IMR-90 (cell line): ENCODE measurements around the gene SPON1. TPM values are rescaled to one million over a fixed set of nuclear protein-coding genes. Genes with fewer than 3 reads are reported as not detected.

Source experiments
- ATAC-seq: fragments of 200-7000 bp; cut with Tn5 transposase; 2 replicates; pipeline ENCODE4 v1.9.1; 2020; ENCODE audit warnings: low read depth, mild to moderate bottlenecking, moderate library complexity
- BruUV-seq: library from RNA; stranded (reverse); fragments of 400-500 nt; replicated peaks from 2 replicates; lab custom pipeline; 2021; lab: Mats Ljungman, UMichigan
- CTCF ChIA-PET: fragments of 300-600 bp; formaldehyde crosslinking; extraction: SDS; loops from one replicate; lab custom pipeline; 2021; ENCODE audit warnings: antibody characterized with exemption; lab: Yijun Ruan, JAX
- POLR2A ChIA-PET: fragments of 300-600 bp; sonication (Branson Sonifier 250); formaldehyde crosslinking; loops from one replicate; lab custom pipeline; 2022; ENCODE audit warnings: antibody characterized with exemption; ENCODE audit not compliant: unreplicated experiment; lab: Charles Lee
- DNase-seq: peaks from one replicate; pipeline ENCODE4 v3.0.0; 2013
- H2AFZ ChIP-seq: replicated peaks from 2 replicates; pipeline ENCODE3; 2013; ENCODE audit warnings: low read length, mild to moderate bottlenecking; ENCODE audit not compliant: poor library complexity
- H2AK5ac ChIP-seq: 2 replicates; pipeline ENCODE4 v1.6.1; 2013; ENCODE audit warnings: low read depth, low read length, inconsistent platforms
- H2AK9ac ChIP-seq: replicated peaks from 2 replicates; pipeline ENCODE3; 2013; ENCODE audit warnings: mild to moderate bottlenecking, low read depth, low read length, moderate library complexity; ENCODE audit not compliant: poor library complexity
- H2BK120ac ChIP-seq: 2 replicates; pipeline ENCODE4 v1.6.1; 2013; ENCODE audit warnings: low read depth, low read length, inconsistent platforms
- H2BK15ac ChIP-seq: 3 replicates; pipeline ENCODE4 v1.6.1; 2013; ENCODE audit warnings: low read depth, low read length, inconsistent platforms
- H2BK20ac ChIP-seq: 2 replicates; pipeline ENCODE4 v1.6.1; 2013; ENCODE audit warnings: low read depth, mild to moderate bottlenecking, inconsistent platforms, low read length, moderate library complexity
- H2BK5ac ChIP-seq: 2 replicates; pipeline ENCODE4 v1.6.1; 2013; ENCODE audit warnings: mild to moderate bottlenecking, low read depth, low read length, inconsistent platforms; ENCODE audit not compliant: poor library complexity, severe bottlenecking
- H3K14ac ChIP-seq: replicated peaks from 2 replicates; pipeline ENCODE4 v1.6.1; 2013; ENCODE audit warnings: low read depth, low read length, inconsistent platforms
- H3K18ac ChIP-seq: 2 replicates; pipeline ENCODE4 v1.6.1; 2013; ENCODE audit warnings: low read depth, low read length, control low read depth
- H3K23ac ChIP-seq: 2 replicates; pipeline ENCODE4 v1.6.1; 2013; ENCODE audit warnings: low read depth, low read length, inconsistent platforms
- H3K27ac ChIP-seq: 2 replicates; pipeline ENCODE4 v1.5.1; 2013; ENCODE audit warnings: mild to moderate bottlenecking, control low read depth, low read length; ENCODE audit not compliant: insufficient read depth
- H3K27me3 ChIP-seq: 2 replicates; pipeline ENCODE4 v1.6.1; 2013; ENCODE audit warnings: low read length; ENCODE audit not compliant: control insufficient read depth, insufficient read depth
- H3K36me3 ChIP-seq: 2 replicates; pipeline ENCODE4 v1.6.1; 2013; ENCODE audit warnings: low read length, mixed read lengths; ENCODE audit not compliant: control insufficient read depth, insufficient read depth
- H3K4ac ChIP-seq: 2 replicates; pipeline ENCODE4 v1.6.1; 2013; ENCODE audit warnings: low read depth, low read length, inconsistent platforms
- H3K4me1 ChIP-seq: 2 replicates; pipeline ENCODE4 v1.6.1; 2013; ENCODE audit warnings: low read length, mixed read lengths; ENCODE audit not compliant: control insufficient read depth, insufficient read depth
- H3K4me2 ChIP-seq: 2 replicates; pipeline ENCODE4 v1.6.1; 2013; ENCODE audit warnings: low read depth, mild to moderate bottlenecking, control low read depth, low read length, moderate library complexity
- H3K4me3 ChIP-seq: 2 replicates; pipeline ENCODE4 v1.5.1; 2013; ENCODE audit warnings: low read depth, mild to moderate bottlenecking, control low read depth, low read length, moderate library complexity; ENCODE audit not compliant: insufficient read depth
- H3K56ac ChIP-seq: 2 replicates; pipeline ENCODE4 v1.6.1; 2013; ENCODE audit warnings: low read length, inconsistent platforms; ENCODE audit not compliant: insufficient read depth; ENCODE audit errors: extremely low read depth
- H3K79me1 ChIP-seq, 2 experiments: 2 replicates each; pipeline ENCODE4 v1.6.1; 2013; ENCODE audit warnings: low read length in 2 of 2, inconsistent platforms in 1 of 2, low read depth in 1 of 2
- H3K9ac ChIP-seq: 2 replicates; pipeline ENCODE4 v1.6.1; 2013; ENCODE audit warnings: low read depth, low read length, control low read depth
- H3K9me1 ChIP-seq: 2 replicates; pipeline ENCODE4 v1.6.1; 2013; ENCODE audit warnings: low read length, inconsistent platforms; ENCODE audit not compliant: insufficient read depth
- H3K9me3 ChIP-seq: 2 replicates; pipeline ENCODE4 v1.6.1; 2013; ENCODE audit warnings: low read length; ENCODE audit not compliant: control insufficient read depth, insufficient read depth
- H4K20me1 ChIP-seq: 2 replicates; pipeline ENCODE4 v1.6.1; 2013; ENCODE audit warnings: low read length, inconsistent platforms; ENCODE audit not compliant: insufficient read depth
- H4K5ac ChIP-seq: 2 replicates; pipeline ENCODE4 v1.6.1; 2013; ENCODE audit warnings: mild to moderate bottlenecking, low read depth, low read length, control low read depth
- H4K8ac ChIP-seq, 2 experiments: 2 replicates each; pipeline ENCODE4 v1.6.1; 2013; ENCODE audit warnings: low read depth in 2 of 2, low read length in 2 of 2, control low read depth in 1 of 2, inconsistent platforms in 1 of 2
- H4K91ac ChIP-seq: 2 replicates; pipeline ENCODE4 v1.6.1; 2013; ENCODE audit warnings: low read depth, low read length, inconsistent platforms; ENCODE audit not compliant: insufficient read depth
- BHLHE40 ChIP-seq: fragments of 150-350 bp; IDR thresholded peaks from 2 replicates; pipeline ENCODE4 v1.6.1; 2016; ENCODE audit warnings: mild to moderate bottlenecking, low read depth, low read length
- CEBPB ChIP-seq: IDR thresholded peaks from 2 replicates; pipeline ENCODE4 v1.6.1; 2012; ENCODE audit warnings: low read depth, low read length, improper control_type of control experiment
- CHD1 ChIP-seq: IDR thresholded peaks from 2 replicates; pipeline ENCODE4 v1.6.1; 2012; ENCODE audit warnings: low read depth, low read length, improper control_type of control experiment
- ELK1 ChIP-seq: fragments of 150-350 bp; IDR thresholded peaks from 2 replicates; pipeline ENCODE4 v1.6.1; 2016; ENCODE audit warnings: low read depth, mild to moderate bottlenecking, low read length, moderate library complexity, borderline replicate concordance
- FOS ChIP-seq: fragments of 150-350 bp; IDR thresholded peaks from 2 replicates; pipeline ENCODE4 v1.6.1; 2016; ENCODE audit warnings: low read depth, low read length
- MAFK ChIP-seq: IDR thresholded peaks from 2 replicates; pipeline ENCODE4 v1.6.1; 2012; ENCODE audit warnings: low read depth, low read length, improper control_type of control experiment
- MAZ ChIP-seq: IDR thresholded peaks from 2 replicates; pipeline ENCODE4 v1.6.1; 2012; ENCODE audit warnings: low read depth, mild to moderate bottlenecking, low read length, improper control_type of control experiment, moderate library complexity, borderline replicate concordance
- MXI1 ChIP-seq: IDR thresholded peaks from 2 replicates; pipeline ENCODE4 v1.6.1; 2012; ENCODE audit warnings: low read depth, mild to moderate bottlenecking, low read length, moderate library complexity, borderline replicate concordance
- NFE2L2 ChIP-seq: fragments of 150-350 bp; IDR thresholded peaks from 2 replicates; pipeline ENCODE4 v1.6.1; 2016; ENCODE audit warnings: low read depth, mild to moderate bottlenecking, low read length
- POLR2A ChIP-seq: IDR thresholded peaks from 2 replicates; pipeline ENCODE4 v1.6.1; 2012; ENCODE audit warnings: mild to moderate bottlenecking, low read depth, low read length
- RAD21 ChIP-seq: IDR thresholded peaks from 2 replicates; pipeline ENCODE4 v1.6.1; 2012; ENCODE audit warnings: low read length, improper control_type of control experiment
- RCOR1 ChIP-seq: IDR thresholded peaks from 2 replicates; pipeline ENCODE4 v1.6.1; 2012; ENCODE audit warnings: mild to moderate bottlenecking, low read length, improper control_type of control experiment; ENCODE audit not compliant: insufficient replicate concordance
- RFX5 ChIP-seq: IDR thresholded peaks from 2 replicates; pipeline ENCODE4 v1.8.0; 2012; ENCODE audit warnings: low read depth, mild to moderate bottlenecking, low read length, moderate library complexity
- SMC3 ChIP-seq: fragments of 150-350 bp; IDR thresholded peaks from 2 replicates; pipeline ENCODE4 v1.6.1; 2016; ENCODE audit warnings: low read depth, mild to moderate bottlenecking, antibody characterized with exemption, low read length, moderate library complexity
- WGBS, 2 experiments: methylation state at CpG; one replicate each; pipeline versions ENCODE4 v1.1.5 to v1.1.7; 2013; ENCODE audit warnings: missing lambda C conversion rate in 2 of 2; ENCODE audit not compliant: insufficient read length in 1 of 2; ENCODE audit errors: extremely low coverage in 2 of 2; 5-methylcytosine and 5-hydroxymethylcytosine counted together
- dilution Hi-C: fragments of 300-500 bp; cut with HindIII; formaldehyde crosslinking; loops from one replicate; pipeline ENCODE4 v1.14.3; 2018; ENCODE audit warnings: low sequenced_read_pairs; ENCODE audit not compliant: unreplicated experiment
- in situ Hi-C: fragments of 300-500 bp; cut with MboI; formaldehyde crosslinking; loops from 3 replicates; pipeline ENCODE4 v1.14.3; 2019; ENCODE audit warnings: low sequenced_read_pairs, inconsistent platforms, mixed read lengths
- intact Hi-C: fragments of 100-400 bp; cut with micrococcal nuclease; formaldehyde crosslinking; loops from 2 replicates; pipeline ENCODE4 v1.10.0; 2022
- polyA plus RNA-seq, 3 experiments: library from polyadenylated mRNA; depleted of rRNA; stranded (reverse); fragments of >200 nt; gene quantifications; 2 replicates each; pipeline ENCODE4 v1.2.3, GENCODE V29; 2012; ENCODE audit warnings: low replicate concordance in 1 of 3
- total RNA-seq: library from RNA; depleted of rRNA; stranded (reverse); fragments of >200 nt; gene quantifications from 2 replicates; pipeline ENCODE4 v1.2.3, GENCODE V29; 2012
- TF ChIP-seq, protein P1 (sequence below): fragments of 150-350 bp; IDR thresholded peaks from 2 replicates; pipeline ENCODE4 v1.6.1; 2017; ENCODE audit warnings: mild to moderate bottlenecking, antibody characterized with exemption, low read length, low read depth
- TF ChIP-seq, protein P2 (sequence below): conservative IDR thresholded peaks from 2 replicates; pipeline ENCODE4 v1.5.1; 2012; ENCODE audit warnings: mild to moderate bottlenecking, low read depth, low read length, improper control_type of control experiment

Gene SPON1
- total and polyA plus RNA-seq, 2 of the 4 experiments (the other 2 are of a cell fraction): 0.62 to 0.72 TPM

DNA sequence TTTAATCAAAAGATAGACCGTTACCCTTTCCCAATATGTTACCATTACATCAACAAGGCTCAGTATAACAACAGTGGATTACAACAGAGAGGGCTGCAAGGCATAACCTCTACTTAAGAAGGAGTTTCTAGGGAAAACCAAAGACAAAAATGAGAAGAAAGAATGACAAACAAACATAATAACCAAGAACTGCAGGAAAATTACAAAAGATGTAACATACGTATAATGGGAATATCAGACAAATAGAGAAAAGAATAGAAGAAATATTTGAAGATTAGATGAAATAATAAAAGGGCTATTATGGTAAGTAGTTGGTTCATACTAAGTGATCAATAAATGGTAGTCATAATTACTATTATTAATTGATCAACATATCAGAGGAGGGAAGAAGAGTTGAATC, 39.1 kb downstream of the SPON1 start:
- TF ChIP-seq SMC3 (no peak), RAD21 (no peak), MAFK (no peak), MXI1 (no peak), CEBPB (no peak), CHD1 (no peak), RCOR1 (no peak), RFX5 (no peak), POLR2A (no peak), NFE2L2 (no peak), MAZ (no peak), ELK1 (no peak), FOS (no peak), BHLHE40 (no peak)
- TF ChIP-seq, protein P1, sequence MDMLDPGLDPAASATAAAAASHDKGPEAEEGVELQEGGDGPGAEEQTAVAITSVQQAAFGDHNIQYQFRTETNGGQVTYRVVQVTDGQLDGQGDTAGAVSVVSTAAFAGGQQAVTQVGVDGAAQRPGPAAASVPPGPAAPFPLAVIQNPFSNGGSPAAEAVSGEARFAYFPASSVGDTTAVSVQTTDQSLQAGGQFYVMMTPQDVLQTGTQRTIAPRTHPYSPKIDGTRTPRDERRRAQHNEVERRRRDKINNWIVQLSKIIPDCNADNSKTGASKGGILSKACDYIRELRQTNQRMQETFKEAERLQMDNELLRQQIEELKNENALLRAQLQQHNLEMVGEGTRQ: no peak
- TF ChIP-seq, protein P2, sequence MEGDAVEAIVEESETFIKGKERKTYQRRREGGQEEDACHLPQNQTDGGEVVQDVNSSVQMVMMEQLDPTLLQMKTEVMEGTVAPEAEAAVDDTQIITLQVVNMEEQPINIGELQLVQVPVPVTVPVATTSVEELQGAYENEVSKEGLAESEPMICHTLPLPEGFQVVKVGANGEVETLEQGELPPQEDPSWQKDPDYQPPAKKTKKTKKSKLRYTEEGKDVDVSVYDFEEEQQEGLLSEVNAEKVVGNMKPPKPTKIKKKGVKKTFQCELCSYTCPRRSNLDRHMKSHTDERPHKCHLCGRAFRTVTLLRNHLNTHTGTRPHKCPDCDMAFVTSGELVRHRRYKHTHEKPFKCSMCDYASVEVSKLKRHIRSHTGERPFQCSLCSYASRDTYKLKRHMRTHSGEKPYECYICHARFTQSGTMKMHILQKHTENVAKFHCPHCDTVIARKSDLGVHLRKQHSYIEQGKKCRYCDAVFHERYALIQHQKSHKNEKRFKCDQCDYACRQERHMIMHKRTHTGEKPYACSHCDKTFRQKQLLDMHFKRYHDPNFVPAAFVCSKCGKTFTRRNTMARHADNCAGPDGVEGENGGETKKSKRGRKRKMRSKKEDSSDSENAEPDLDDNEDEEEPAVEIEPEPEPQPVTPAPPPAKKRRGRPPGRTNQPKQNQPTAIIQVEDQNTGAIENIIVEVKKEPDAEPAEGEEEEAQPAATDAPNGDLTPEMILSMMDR: no peak
- Histone ChIP-seq H3K56ac (no peak overlapping the region), H3K4me3 (no peak overlapping the region), H2BK15ac (no peak overlapping the region), H4K20me1 (no peaks in the 10 kb centered on the region), H2BK5ac (no peak overlapping the region), H2AK9ac (no peak overlapping the region), H3K4me1 (no peaks in the 10 kb centered on the region), H3K4me2 (no peak overlapping the region), H3K4ac (no peak overlapping the region), H4K5ac (no peak overlapping the region), H2AFZ (no peak overlapping the region), H3K27me3 (peaks cover 5% of the 10 kb centered on the region), H3K9me1 (no peaks in the 10 kb centered on the region), H3K79me1 (no peaks in the 10 kb centered on the region), H3K27ac (no peak overlapping the region), H3K23ac (no peak overlapping the region), H3K14ac (no peak overlapping the region), H3K9me3 (no peaks in the 10 kb centered on the region; the same call in 1 of the 2 replicates), H3K18ac (no peak overlapping the region), H2BK120ac (no peak overlapping the region), H2AK5ac (no peak overlapping the region), H4K91ac (no peak overlapping the region), H4K8ac (no peak overlapping the region), H3K36me3 (no peaks in the 10 kb centered on the region), H3K9ac (no peak overlapping the region), H2BK20ac (no peak overlapping the region)
- CTCF ChIA-PET: no interaction called here
- BruUV-seq: no TSS peak
- dilution Hi-C loops (no loop called here), in situ Hi-C loops (no loop called here), intact Hi-C loops (no loop called here)
- ATAC-seq (no peak), DNase-seq (no peak)
- POLR2A ChIA-PET: no interaction called here
- WGBS, 2 experiments: no CpG with 5 or more reads among the region's 2 CpGs
